HG02884 (cell line): ENCODE results near the gene SLC9C1.

ENCODE experiments used
- ATAC-seq: cut with Tn5 transposase; IDR thresholded peaks from one replicate; pipeline ENCODE4 v1.9.1; 2021; ENCODE audit warnings: mild to moderate bottlenecking, moderate library complexity; ENCODE audit not compliant: unreplicated experiment

The SLC9C1 gene

DNA sequence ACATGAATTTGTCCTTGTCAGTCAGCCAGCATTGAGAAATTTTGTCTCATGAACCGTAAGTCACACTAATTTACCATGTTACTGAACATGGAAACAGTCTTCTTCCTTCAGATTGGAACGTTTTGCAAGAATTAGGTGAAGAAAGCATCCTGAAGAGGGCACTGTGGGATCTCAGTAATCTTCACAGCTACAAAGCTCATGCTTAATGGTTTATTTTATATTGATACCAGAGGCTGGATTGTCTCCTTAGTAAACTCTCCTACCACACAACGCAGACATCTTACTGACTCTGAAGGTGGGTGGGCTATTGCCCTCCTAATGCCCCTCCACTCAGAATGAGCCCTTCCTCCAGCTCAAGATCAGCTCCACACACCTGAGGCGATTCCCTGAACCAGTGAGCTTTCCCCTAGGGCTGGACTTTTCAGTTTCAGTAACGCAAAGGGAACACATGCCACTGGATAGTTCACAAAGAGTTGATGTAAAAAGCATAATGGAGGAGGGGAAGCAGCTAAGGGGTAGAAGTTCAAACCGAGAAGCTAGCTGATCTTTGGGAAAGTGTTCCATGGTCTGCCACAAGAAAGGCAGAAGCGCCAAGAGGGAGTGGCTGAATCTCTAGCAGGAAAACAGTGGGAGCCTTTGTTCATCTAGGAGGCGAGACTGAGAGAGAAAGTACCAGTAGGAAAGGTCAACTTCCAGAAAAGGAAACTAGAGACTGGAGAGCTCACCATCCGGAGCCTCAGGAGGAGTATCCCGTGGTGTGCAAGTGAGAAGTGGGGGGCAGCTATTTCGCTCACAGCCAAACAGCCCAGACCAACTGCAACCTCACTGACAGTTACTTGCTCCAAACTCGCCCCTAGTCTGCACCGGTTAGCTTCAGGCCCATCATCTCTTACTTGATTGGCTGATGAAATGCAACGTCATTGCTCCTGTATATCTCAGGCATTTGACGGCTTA is at the start of gene SLC9C1:
TSS of gene SLC9C1 (minus strand) at position 849 of the 954 bp plus-strand sequence. CDS start 7,425 bp downstream, outside the sequence.
- peak; percentile 64 for ATAC-seq

DNA sequence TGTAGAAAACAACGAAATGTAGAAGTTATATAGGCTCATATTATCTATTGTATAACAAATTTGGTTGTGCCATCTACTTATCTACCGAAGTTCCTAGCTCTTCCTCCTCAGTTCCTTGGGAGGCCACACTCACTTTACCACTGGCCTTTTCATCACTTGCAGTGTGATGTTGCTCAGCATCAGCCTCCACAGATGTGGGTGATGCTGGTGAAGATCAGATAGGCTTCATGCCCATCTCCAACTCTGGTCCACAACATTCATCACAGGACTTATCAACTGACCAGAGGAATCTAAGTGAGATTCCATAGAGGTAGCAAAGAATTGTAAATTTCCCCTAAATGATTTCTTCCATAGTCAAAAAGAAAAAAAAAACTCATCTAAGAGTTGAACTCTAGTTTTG is 47.4 kb upstream of the SLC9C1 start:
- ATAC-seq: no peak

DNA sequence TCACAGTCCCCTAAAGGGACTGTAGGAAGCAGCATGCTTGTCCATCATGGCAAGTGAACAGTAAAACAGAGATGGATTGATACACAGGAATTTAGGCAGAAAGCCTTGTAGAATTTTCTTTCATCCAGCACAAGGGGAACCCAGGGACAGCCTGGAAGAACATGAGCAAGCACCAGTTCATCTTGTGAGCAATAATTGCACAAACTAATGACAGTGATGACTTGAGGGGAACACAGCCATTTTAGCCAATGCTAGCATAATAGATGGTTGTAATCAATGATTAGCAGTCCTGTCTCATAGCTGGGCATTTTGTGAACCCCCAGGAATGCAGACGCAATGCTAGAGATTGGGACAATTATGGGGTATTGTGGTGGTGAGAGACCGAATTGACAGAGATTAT is 45.6 kb upstream of the SLC9C1 start:
- ATAC-seq: no peak

DNA sequence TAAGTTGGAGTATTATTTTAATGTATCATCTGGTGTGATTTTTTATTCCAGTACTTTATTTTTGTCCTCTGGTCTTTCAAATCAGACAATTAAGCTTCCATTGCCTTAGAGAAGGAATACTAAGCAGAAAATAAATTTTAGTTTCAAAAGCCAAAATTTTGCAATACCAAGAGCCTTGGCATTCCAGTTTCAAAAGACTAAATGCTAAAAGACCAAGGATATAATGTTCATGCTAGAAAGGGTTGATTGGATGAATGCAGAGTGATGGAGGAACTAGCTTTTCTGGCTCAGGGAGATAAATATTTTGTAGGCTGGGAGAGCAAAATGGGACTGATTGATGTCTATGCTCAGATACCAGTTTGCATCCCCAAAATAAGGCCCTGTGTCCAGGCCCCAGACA is 45.1 kb upstream of the SLC9C1 start:
- ATAC-seq: no peak

DNA sequence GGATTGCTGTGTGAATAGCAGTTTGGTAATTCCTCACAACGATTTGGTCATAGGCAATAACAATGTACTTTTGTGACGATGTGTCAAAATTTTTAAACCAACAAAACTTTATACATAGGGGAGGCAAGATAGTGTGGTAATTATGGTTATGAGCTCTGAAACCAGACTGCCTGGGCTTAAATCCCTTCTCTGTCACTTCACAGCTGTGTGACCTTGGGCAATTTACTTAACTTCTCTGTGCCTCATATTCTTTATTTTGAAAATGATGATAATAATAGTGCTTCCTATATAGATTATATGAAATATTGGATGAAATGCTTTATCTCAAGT is 44.7 kb upstream of the SLC9C1 start:
- ATAC-seq: no peak

DNA sequence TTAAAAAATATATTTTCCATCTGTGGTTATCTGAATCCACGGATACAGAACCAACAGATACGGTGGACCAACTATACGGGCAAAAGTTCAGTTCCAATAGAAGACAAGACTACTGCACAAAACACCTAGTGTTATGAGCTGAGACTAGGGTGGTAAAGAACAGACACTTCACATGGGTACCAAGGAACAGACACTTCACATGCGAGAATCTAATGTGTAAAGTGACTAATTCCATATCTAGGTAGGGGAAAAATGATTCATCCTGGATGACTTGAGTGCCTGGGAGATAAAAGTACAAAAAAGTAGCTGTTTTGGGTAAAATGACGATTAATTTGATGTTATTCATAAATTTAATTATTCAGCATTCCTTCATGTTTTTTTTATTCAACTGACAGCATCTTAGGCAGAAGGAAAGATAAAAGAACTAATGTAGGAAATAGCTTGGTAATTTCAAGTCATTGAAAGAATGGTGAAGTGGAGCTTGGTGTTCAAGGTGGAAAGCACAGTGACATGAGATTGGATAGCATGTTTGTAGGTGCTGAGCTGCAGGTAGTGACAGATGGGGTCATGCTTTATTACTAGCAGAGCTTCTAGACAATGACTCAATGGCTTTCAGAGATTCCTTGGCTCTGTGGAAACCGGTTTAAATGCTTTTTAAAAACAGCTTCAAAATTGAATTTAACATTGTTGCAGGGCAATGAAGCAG is 44.2 kb upstream of the SLC9C1 start:
- ATAC-seq: no peak

DNA sequence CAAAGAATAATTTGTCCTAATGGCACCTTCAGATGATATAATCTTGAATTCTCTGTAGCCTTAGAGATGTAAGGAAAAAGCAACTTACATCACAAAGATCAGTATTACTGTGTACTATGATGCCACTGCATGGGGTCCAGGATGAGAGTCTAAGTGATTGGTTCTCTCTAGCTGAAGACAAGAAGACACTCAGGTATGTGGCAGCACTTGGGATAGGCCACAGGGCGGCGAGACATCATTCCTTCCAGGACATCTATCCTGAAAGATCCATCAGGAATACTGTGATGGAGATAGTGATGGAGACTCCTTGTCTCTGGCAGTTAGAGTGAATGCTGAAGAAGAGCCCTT is 41.4 kb upstream of the SLC9C1 start:
- no peak for ATAC-seq

DNA sequence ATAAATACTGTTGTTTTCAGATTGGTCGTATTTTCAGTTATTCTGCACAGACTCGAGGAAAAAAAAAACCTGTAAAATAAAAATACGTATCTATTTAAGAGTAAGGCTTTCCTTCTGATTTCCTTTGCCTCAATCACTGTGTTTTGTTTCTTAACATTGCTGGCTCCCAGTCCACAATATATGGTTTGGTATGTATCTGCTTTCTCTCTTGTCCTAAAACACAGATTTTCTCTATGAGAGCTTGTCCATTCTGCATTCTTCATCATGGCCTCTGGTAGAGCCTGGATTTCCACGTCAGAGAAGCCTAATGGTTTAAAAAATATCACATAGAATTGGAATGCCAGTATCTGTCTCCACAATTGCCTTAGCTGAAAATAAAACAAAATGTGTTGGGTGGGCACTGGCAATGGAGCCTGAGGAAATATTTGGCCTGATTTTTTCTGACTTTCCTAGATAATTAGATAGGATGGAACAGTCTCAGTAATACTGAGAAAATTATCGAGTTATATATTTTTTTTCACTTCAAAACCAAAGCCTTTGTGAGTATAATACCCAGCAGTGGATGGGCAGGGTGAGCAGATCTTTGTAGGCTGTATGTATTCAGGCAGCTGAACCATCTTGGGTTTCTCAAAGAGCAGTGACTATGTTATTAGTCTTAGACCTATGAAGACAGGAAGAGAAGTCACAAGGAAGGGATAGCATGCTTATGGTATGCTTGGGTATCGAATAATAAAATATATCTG is 40.8 kb upstream of the SLC9C1 start:
- no peak for ATAC-seq

DNA sequence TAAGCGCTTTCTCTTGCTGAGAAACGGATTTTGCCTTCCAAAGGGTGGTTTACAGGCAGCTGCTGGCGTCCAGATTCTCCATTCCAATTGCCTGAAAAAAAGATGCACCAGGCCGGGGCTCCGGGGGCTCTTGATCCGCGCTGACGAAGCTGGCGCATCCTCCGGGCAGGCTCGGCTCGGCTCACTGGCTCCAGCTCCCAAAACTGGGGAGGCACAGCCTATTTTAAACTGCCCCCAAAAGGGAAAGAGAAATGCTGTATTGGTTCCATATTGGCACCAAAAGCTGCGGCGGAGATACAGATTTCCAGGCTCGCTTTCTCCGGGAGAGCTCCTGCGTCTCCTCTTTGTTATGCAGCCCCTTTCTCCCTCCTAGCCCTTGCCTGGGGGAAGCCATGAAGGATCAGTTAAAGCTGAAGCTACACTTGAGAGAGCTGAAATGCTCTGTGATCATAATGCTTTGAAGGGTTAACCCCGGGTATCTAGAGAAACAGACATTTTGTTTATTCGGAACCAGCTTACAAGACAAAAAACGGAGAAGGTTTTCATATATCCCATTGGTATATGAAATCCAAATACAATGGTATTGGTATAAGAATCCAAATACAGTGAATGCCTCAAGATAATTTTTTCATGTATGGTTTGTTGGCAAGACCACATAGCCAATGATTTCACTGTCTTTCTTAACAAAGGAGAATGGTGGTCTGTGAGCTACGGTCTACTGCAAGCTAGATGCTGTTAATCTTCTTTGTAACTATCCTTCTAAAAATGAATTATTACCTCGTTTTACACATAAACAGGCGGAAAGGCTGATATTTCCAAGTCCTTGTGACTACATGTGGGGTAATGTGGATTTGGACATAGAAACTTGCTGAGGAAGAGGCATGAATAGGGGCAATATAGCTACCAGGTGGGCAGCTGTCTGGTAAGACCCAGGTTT is 39.6 kb upstream of the SLC9C1 start:
- ATAC-seq: peak; percentile 32

DNA sequence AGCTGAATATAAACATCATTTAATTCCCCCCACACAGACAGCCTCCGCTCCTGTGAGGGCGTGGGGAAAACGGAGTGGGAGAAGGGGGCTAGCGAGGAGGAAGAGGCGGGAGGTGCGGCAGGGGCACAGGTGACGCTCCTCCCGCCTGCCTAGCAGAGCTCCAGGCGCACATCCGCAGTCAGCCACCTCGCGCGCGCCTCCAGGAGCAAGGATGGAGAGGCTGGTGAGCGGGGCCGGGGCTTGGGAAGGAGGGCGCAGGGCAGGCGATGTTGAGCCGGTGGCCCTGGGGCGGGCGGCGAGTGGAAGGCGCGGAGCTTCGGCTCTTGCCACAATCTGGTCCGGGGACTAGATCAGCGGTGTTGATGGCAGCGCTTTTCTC is 39.0 kb upstream of the SLC9C1 start, which contains the start of gene CD200:
TSS of gene CD200 (plus strand) at position 155 of the 379 bp plus-strand sequence. CDS start at position 212, 57 bp downstream.
- ATAC-seq: peak; percentile 51

DNA sequence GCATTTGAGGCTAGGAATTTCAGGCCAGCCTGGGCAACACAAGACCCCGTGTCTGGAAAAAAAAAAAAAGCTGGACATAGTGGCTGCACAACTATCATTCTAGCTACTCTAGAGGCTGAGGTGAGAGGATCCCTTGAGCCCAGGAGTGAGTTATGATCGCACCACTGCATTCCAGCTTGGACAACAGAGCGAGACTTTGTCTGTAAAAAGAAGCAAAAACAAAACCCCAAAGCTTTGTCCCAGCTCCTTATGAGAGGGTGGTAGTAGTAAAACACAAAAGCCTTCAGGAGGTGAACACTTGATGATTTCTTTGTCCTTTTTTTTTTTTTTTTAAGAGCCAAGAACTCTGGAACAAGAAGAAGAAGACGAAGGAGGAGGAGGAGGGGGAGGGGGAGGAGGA is 37.8 kb upstream of the SLC9C1 start:
- ATAC-seq: no peak

DNA sequence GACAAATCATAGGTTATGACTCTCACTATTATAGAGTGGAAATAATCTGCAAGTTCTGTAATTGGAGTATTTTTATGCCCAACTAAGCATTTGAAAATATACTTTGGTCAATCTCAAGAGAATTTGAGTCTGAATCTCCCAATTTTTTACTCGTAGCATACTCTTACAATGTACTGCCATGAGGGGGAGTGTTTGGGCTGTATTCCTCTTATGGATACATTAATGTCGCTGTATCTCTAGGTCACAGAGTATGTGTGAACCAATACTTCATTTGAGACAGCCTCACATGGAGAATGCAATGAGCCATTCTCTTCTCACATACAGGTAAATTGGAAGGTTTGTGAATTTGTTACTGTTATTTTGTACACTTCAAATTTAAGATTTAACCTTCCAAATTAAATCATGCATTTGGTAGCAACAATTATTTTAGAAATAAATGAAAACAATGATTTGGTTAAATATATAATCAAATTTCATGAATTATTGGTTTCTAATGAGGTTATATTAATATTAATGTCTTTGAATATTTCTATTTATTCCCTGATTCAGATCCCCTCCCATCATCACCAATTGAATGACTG is 33.4 kb upstream of the SLC9C1 start:
- peak; percentile 98 for ATAC-seq

DNA sequence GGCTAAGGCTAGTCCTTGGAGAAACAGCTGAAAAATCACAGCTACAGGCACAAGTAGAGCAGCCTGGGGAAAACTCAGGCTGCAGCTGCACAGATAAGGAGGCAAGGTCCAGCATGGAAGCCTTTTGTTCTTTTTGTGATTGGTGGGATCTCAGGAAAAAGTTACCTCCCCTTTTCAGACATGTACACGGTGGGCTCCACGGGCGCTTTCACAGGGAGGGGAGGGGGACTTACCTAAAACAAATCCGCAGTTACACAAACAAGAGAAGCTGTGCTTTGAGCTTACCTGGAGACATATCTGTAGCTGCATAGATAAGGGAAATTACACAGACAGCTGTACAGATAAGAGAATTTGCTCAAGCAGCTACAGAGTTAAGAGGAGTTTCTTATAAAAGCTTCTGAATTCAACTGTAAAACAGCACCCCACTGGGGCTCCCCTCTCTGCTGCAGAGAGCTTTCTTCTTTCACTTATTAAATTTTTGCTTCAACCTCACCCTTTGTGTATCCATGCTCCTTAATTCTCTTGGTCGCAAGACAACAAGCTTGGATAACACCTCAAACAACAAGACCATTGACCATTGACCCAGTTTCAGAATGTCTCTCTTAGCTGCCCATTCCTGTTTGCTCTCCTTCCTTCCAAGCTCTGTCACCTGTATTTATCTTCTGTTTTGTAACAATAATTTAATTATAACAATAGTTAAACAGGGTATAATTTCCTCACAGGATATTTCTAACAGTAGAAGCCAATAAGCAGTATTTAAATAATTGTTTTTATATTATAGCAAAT is 28.0 kb upstream of the SLC9C1 start:
- ATAC-seq: no peak

DNA sequence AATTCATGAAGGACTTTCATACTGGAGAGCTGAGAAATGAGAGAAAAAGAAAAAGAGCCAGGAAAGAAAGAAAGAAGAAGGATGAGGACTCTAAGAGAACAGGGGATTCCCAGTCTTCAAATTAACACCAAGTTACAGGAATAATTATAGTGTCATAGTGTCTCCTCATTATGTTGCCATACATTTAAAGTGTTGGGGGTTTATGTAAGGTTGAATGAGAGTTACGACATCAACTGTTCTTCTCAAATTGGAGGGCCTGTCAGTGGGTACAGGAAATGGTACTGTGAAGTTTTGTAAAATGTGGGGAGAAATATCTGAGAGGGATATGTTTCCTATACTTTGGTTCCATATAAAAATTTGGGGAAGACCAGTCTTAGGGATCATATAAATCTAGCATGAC is 26.7 kb upstream of the SLC9C1 start:
- ATAC-seq: no peak

DNA sequence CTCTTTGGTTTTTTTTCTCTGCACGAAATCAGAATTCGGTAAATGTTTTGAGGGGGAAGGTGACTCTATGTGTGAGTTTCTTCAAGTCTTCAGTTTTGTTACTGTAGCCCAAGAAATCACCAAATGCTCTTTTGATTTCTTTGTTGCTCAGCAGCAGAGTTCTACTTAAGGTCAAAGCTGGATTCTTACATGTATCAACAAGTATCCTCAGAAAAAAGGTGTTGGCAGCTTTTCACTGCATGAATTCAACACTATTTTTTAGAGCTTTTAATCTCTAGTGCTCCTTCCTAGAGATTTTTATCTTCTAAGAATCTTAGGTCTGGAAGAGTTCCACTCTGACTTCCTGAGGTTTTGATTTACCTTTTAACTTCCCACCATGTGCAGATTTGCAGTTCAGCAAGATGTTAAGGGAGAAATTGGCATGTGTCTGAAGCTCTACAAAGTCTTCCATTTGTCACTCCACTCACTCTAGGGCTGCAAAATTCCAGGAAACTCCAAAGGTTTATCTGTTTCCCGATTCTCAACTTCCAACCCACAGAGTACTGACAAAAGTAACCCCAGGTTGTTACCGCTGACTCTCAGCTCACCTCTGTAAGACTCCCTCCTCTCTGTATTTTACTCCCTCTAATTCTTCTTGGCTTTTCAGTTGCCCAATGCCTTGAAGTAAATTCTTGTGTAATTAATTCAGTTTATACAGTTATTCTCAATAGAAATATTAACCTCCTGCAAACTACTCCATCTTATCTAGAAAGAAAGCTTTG is 25.7 kb upstream of the SLC9C1 start:
- no peak for ATAC-seq

DNA sequence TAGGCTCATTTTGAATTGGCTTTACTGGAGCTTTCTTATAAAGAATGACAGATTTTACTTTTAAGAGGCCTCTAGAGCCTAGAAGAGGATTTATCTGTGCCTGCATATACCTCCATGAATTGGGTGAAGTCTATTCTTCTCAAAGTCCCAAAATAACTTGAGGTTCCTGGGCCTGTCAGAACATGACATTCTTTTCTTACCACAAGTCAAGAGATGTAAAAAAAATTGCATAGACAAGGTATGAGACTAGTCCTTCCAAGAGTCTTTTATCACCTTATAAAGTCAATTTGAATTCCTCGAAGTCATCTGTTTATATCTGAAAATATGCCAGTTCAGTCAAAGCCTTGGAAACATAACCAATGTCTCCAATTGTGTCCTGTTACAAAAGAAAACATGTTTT is 21.8 kb upstream of the SLC9C1 start:
- ATAC-seq: no peak

DNA sequence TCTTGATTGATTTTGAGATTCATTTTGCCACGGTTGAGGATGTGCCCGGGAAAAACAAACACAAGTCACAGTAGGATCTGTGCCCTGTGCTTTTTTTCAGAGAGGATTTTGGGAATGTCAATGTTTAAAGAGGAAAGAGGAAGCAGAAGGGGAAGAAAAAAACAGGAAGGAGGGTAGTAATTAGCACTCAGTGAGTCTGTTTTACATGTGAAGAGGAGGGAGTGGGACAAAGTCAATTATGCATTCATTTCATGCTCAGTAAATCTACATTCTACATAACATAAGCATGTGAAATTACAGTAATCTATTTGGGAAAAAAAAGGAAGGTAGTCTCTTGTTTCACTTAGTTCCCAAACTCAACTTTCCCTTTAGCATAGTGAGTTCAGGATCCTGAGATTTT is 20.6 kb upstream of the SLC9C1 start:
- ATAC-seq: no peak

DNA sequence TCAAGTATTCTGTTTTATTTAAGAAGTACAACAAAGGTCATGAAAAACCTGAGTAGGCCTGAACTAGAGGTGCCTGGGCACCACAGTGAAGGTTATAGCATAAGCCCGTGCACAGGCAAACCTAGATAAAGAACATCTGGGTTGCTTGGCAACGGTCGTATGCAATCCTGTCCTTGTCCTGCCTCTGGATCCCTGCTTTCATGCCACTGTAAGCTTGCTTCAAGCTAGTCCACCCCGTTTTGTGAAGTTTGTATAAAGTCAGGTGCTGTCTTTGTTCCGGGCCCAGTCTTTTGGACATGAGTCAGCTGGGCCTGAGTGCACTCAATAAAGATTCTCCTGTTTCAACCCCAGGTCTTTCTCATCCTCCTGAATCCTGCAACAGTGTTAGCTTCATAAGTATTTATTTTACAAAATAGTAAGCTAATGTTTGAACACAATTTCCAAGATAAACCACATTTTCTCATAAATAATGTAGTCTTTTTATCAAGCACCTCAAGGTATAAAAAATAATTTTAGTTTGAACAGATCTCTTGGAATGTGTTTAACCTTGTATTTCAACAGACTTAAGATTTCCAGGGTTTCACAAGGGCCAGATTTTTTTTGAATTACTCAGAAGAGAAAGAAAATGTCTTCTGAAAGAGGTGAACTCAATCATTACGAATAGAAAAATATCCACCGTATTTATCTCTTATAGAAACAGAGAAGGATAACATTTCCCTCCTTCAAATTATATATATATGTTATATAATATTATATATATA is 14.3 kb upstream of the SLC9C1 start:
- no peak for ATAC-seq
